Choroid plexus epithelial cell (primary cell): ENCODE data around the gene DPP6.
"Not testable (repeated sequence)": the region's sequence is repeated elsewhere in the genome, so short reads cannot be mapped to it uniquely, and the experiment has no call there.

Experiments
- DNase-seq: peaks from one replicate; pipeline ENCODE4 v3.0.0-alpha.2; 2010; ENCODE audit warnings: low read depth
- H3K4me3 ChIP-seq: 2 replicates; pipeline ENCODE4 v1.5.1; 2011; ENCODE audit warnings: low read depth, mild to moderate bottlenecking, control low read depth, low read length, moderate library complexity
- TF ChIP-seq, protein P1 (sequence below): conservative IDR thresholded peaks from 2 replicates; pipeline ENCODE4 v1.5.1; 2011; ENCODE audit warnings: low read depth, mild to moderate bottlenecking, control low read depth, inconsistent platforms, low read length, moderate library complexity

DPP6 gene

GRCh38 chr7:154666768-154667167, 614.6 kb downstream of the DPP6 start:
- TF ChIP-seq, protein P1, sequence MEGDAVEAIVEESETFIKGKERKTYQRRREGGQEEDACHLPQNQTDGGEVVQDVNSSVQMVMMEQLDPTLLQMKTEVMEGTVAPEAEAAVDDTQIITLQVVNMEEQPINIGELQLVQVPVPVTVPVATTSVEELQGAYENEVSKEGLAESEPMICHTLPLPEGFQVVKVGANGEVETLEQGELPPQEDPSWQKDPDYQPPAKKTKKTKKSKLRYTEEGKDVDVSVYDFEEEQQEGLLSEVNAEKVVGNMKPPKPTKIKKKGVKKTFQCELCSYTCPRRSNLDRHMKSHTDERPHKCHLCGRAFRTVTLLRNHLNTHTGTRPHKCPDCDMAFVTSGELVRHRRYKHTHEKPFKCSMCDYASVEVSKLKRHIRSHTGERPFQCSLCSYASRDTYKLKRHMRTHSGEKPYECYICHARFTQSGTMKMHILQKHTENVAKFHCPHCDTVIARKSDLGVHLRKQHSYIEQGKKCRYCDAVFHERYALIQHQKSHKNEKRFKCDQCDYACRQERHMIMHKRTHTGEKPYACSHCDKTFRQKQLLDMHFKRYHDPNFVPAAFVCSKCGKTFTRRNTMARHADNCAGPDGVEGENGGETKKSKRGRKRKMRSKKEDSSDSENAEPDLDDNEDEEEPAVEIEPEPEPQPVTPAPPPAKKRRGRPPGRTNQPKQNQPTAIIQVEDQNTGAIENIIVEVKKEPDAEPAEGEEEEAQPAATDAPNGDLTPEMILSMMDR = no peak
- no peak for DNase-seq
- H3K4me3 ChIP-seq = no peak overlapping the region

- no peak for DNase-seq
- TF ChIP-seq, protein P1 = no peak
- H3K4me3 ChIP-seq = no peak overlapping the region
These were observed 620.6 kb downstream of the DPP6 start for GRCh38 chr7:154672659-154673415.

DNA sequence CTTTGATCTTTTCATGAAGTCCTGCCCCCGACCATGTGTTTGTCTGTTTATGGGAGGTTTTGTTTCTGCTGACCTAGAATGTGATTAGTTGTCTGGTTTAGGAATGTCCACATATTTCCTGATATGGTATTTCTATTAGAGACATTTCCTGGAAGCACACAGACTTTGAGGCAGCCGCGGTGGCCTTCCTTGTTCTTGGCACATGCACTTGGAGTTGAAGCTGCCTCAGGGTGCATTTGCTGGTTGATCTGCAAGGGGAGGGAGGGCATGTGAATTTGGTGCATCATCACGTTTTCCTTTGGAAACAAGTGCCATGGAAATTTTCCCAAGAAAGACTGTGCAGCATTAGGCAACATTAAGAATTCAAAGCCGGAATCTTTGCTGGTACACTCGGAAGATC, 622.0 kb downstream of the DPP6 start:
- TF ChIP-seq, protein P1 = no peak
- H3K4me3 ChIP-seq = no peak overlapping the region
- DNase-seq = no peak

- no peak for DNase-seq
- TF ChIP-seq, protein P1 = no peak
- no peak overlapping the region for H3K4me3 ChIP-seq
These were observed 623.4 kb downstream of the DPP6 start for GRCh38 chr7:154675560-154675959.

- H3K4me3 ChIP-seq = not testable (repeated sequence)
These were observed 623.8 kb downstream of the DPP6 start for GRCh38 chr7:154676033-154676421.

GRCh38 chr7:154676422-154677073, 624.4 kb downstream of the DPP6 start:
- no peak for DNase-seq
- H3K4me3 ChIP-seq = no peak overlapping the region
- TF ChIP-seq, protein P1 = no peak

More at GRCh38 chr7:154676033-154676421, 623.8 kb downstream of the DPP6 start:
- not testable (repeated sequence) for DNase-seq

GRCh38 chr7:154677454-154677853, 625.3 kb downstream of the DPP6 start:
- no peak for DNase-seq
- TF ChIP-seq, protein P1 = no peak
- H3K4me3 ChIP-seq = no peak overlapping the region

- DNase-seq, H3K4me3 ChIP-seq: not testable (repeated sequence)
These were observed 625.9 kb downstream of the DPP6 start for GRCh38 chr7:154678001-154678550.
